IMR-90 (cell line): Measurements from ENCODE around the gene TEP1. TPM values are rescaled to one million over a fixed set of nuclear protein-coding genes. Genes with fewer than 3 reads are reported as not detected.
A peak's percentile ranks its signal among the peaks of the same experiment; 100 is the strongest.

Experiments used
- ATAC-seq: fragments of 200-7000 bp; cut with Tn5 transposase; 2 replicates; pipeline ENCODE4 v1.9.1; 2020; ENCODE audit warnings: low read depth, mild to moderate bottlenecking, moderate library complexity
- BruUV-seq: library from RNA; stranded (reverse); fragments of 400-500 nt; replicated peaks from 2 replicates; lab custom pipeline; 2021; lab: Mats Ljungman, UMichigan
- CTCF ChIA-PET: fragments of 300-600 bp; formaldehyde crosslinking; extraction: SDS; loops from one replicate; lab custom pipeline; 2021; ENCODE audit warnings: antibody characterized with exemption; lab: Yijun Ruan, JAX
- POLR2A ChIA-PET: fragments of 300-600 bp; sonication (Branson Sonifier 250); formaldehyde crosslinking; loops from one replicate; lab custom pipeline; 2022; ENCODE audit warnings: antibody characterized with exemption; ENCODE audit not compliant: unreplicated experiment; lab: Charles Lee
- DNase-seq: peaks from one replicate; pipeline ENCODE4 v3.0.0; 2013
- H2AFZ ChIP-seq: replicated peaks from 2 replicates; pipeline ENCODE3; 2013; ENCODE audit warnings: low read length, mild to moderate bottlenecking; ENCODE audit not compliant: poor library complexity
- H2AK5ac ChIP-seq: 2 replicates; pipeline ENCODE4 v1.6.1; 2013; ENCODE audit warnings: low read depth, low read length, inconsistent platforms
- H2AK9ac ChIP-seq: replicated peaks from 2 replicates; pipeline ENCODE3; 2013; ENCODE audit warnings: mild to moderate bottlenecking, low read depth, low read length, moderate library complexity; ENCODE audit not compliant: poor library complexity
- H2BK120ac ChIP-seq: 2 replicates; pipeline ENCODE4 v1.6.1; 2013; ENCODE audit warnings: low read depth, low read length, inconsistent platforms
- H2BK15ac ChIP-seq: 3 replicates; pipeline ENCODE4 v1.6.1; 2013; ENCODE audit warnings: low read depth, low read length, inconsistent platforms
- H2BK20ac ChIP-seq: 2 replicates; pipeline ENCODE4 v1.6.1; 2013; ENCODE audit warnings: low read depth, mild to moderate bottlenecking, inconsistent platforms, low read length, moderate library complexity
- H2BK5ac ChIP-seq: 2 replicates; pipeline ENCODE4 v1.6.1; 2013; ENCODE audit warnings: mild to moderate bottlenecking, low read depth, low read length, inconsistent platforms; ENCODE audit not compliant: poor library complexity, severe bottlenecking
- H3K14ac ChIP-seq: replicated peaks from 2 replicates; pipeline ENCODE4 v1.6.1; 2013; ENCODE audit warnings: low read depth, low read length, inconsistent platforms
- H3K18ac ChIP-seq: 2 replicates; pipeline ENCODE4 v1.6.1; 2013; ENCODE audit warnings: low read depth, low read length, control low read depth
- H3K23ac ChIP-seq: 2 replicates; pipeline ENCODE4 v1.6.1; 2013; ENCODE audit warnings: low read depth, low read length, inconsistent platforms
- H3K27ac ChIP-seq: 2 replicates; pipeline ENCODE4 v1.5.1; 2013; ENCODE audit warnings: mild to moderate bottlenecking, control low read depth, low read length; ENCODE audit not compliant: insufficient read depth
- H3K27me3 ChIP-seq: 2 replicates; pipeline ENCODE4 v1.6.1; 2013; ENCODE audit warnings: low read length; ENCODE audit not compliant: control insufficient read depth, insufficient read depth
- H3K36me3 ChIP-seq: 2 replicates; pipeline ENCODE4 v1.6.1; 2013; ENCODE audit warnings: low read length, mixed read lengths; ENCODE audit not compliant: control insufficient read depth, insufficient read depth
- H3K4ac ChIP-seq: 2 replicates; pipeline ENCODE4 v1.6.1; 2013; ENCODE audit warnings: low read depth, low read length, inconsistent platforms
- H3K4me1 ChIP-seq: 2 replicates; pipeline ENCODE4 v1.6.1; 2013; ENCODE audit warnings: low read length, mixed read lengths; ENCODE audit not compliant: control insufficient read depth, insufficient read depth
- H3K4me2 ChIP-seq: 2 replicates; pipeline ENCODE4 v1.6.1; 2013; ENCODE audit warnings: low read depth, mild to moderate bottlenecking, control low read depth, low read length, moderate library complexity
- H3K4me3 ChIP-seq: 2 replicates; pipeline ENCODE4 v1.5.1; 2013; ENCODE audit warnings: low read depth, mild to moderate bottlenecking, control low read depth, low read length, moderate library complexity; ENCODE audit not compliant: insufficient read depth
- H3K56ac ChIP-seq: 2 replicates; pipeline ENCODE4 v1.6.1; 2013; ENCODE audit warnings: low read length, inconsistent platforms; ENCODE audit not compliant: insufficient read depth; ENCODE audit errors: extremely low read depth
- H3K79me1 ChIP-seq, 2 experiments: 2 replicates each; pipeline ENCODE4 v1.6.1; 2013; ENCODE audit warnings: low read length in 2 of 2, inconsistent platforms in 1 of 2, low read depth in 1 of 2
- H3K9ac ChIP-seq: 2 replicates; pipeline ENCODE4 v1.6.1; 2013; ENCODE audit warnings: low read depth, low read length, control low read depth
- H3K9me1 ChIP-seq: 2 replicates; pipeline ENCODE4 v1.6.1; 2013; ENCODE audit warnings: low read length, inconsistent platforms; ENCODE audit not compliant: insufficient read depth
- H3K9me3 ChIP-seq: 2 replicates; pipeline ENCODE4 v1.6.1; 2013; ENCODE audit warnings: low read length; ENCODE audit not compliant: control insufficient read depth, insufficient read depth
- H4K20me1 ChIP-seq: 2 replicates; pipeline ENCODE4 v1.6.1; 2013; ENCODE audit warnings: low read length, inconsistent platforms; ENCODE audit not compliant: insufficient read depth
- H4K5ac ChIP-seq: 2 replicates; pipeline ENCODE4 v1.6.1; 2013; ENCODE audit warnings: mild to moderate bottlenecking, low read depth, low read length, control low read depth
- H4K8ac ChIP-seq, 2 experiments: 2 replicates each; pipeline ENCODE4 v1.6.1; 2013; ENCODE audit warnings: low read depth in 2 of 2, low read length in 2 of 2, control low read depth in 1 of 2, inconsistent platforms in 1 of 2
- H4K91ac ChIP-seq: 2 replicates; pipeline ENCODE4 v1.6.1; 2013; ENCODE audit warnings: low read depth, low read length, inconsistent platforms; ENCODE audit not compliant: insufficient read depth
- BHLHE40 ChIP-seq: fragments of 150-350 bp; IDR thresholded peaks from 2 replicates; pipeline ENCODE4 v1.6.1; 2016; ENCODE audit warnings: mild to moderate bottlenecking, low read depth, low read length
- MAZ ChIP-seq: IDR thresholded peaks from 2 replicates; pipeline ENCODE4 v1.6.1; 2012; ENCODE audit warnings: low read depth, mild to moderate bottlenecking, low read length, improper control_type of control experiment, moderate library complexity, borderline replicate concordance
- MXI1 ChIP-seq: IDR thresholded peaks from 2 replicates; pipeline ENCODE4 v1.6.1; 2012; ENCODE audit warnings: low read depth, mild to moderate bottlenecking, low read length, moderate library complexity, borderline replicate concordance
- NFE2L2 ChIP-seq: fragments of 150-350 bp; IDR thresholded peaks from 2 replicates; pipeline ENCODE4 v1.6.1; 2016; ENCODE audit warnings: low read depth, mild to moderate bottlenecking, low read length
- POLR2A ChIP-seq: IDR thresholded peaks from 2 replicates; pipeline ENCODE4 v1.6.1; 2012; ENCODE audit warnings: mild to moderate bottlenecking, low read depth, low read length
- RFX5 ChIP-seq: IDR thresholded peaks from 2 replicates; pipeline ENCODE4 v1.8.0; 2012; ENCODE audit warnings: low read depth, mild to moderate bottlenecking, low read length, moderate library complexity
- whole genome bisulfite sequencing, 2 experiments: methylation state at CpG; one replicate each; pipeline versions ENCODE4 v1.1.5 to v1.1.7; 2013; ENCODE audit warnings: missing lambda C conversion rate in 2 of 2; ENCODE audit not compliant: insufficient read length in 1 of 2; ENCODE audit errors: extremely low coverage in 2 of 2; 5-methylcytosine and 5-hydroxymethylcytosine counted together
- dilution Hi-C: fragments of 300-500 bp; cut with HindIII; formaldehyde crosslinking; loops from one replicate; pipeline ENCODE4 v1.14.3; 2018; ENCODE audit warnings: low sequenced_read_pairs; ENCODE audit not compliant: unreplicated experiment
- in situ Hi-C: fragments of 300-500 bp; cut with MboI; formaldehyde crosslinking; loops from 3 replicates; pipeline ENCODE4 v1.14.3; 2019; ENCODE audit warnings: low sequenced_read_pairs, inconsistent platforms, mixed read lengths
- intact Hi-C: fragments of 100-400 bp; cut with micrococcal nuclease; formaldehyde crosslinking; loops from 2 replicates; pipeline ENCODE4 v1.10.0; 2022
- polyA plus RNA-seq, 3 experiments: library from polyadenylated mRNA; depleted of rRNA; stranded (reverse); fragments of >200 nt; gene quantifications; 2 replicates each; pipeline ENCODE4 v1.2.3, GENCODE V29; 2012; ENCODE audit warnings: low replicate concordance in 1 of 3
- total RNA-seq: library from RNA; depleted of rRNA; stranded (reverse); fragments of >200 nt; gene quantifications from 2 replicates; pipeline ENCODE4 v1.2.3, GENCODE V29; 2012
- TF ChIP-seq, protein P1 (sequence below): fragments of 150-350 bp; IDR thresholded peaks from 2 replicates; pipeline ENCODE4 v1.6.1; 2017; ENCODE audit warnings: mild to moderate bottlenecking, antibody characterized with exemption, low read length, low read depth
- TF ChIP-seq, protein P2 (sequence below): fragments of 150-350 bp; IDR thresholded peaks from 2 replicates; pipeline ENCODE4 v1.6.1; 2016; ENCODE audit warnings: low read depth, mild to moderate bottlenecking, low read length, moderate library complexity, borderline replicate concordance

TEP1 gene
- total and polyA plus RNA-seq, 2 of the 4 experiments (the other 2 are of a cell fraction): 10.7 to 12.4 TPM

DNA sequence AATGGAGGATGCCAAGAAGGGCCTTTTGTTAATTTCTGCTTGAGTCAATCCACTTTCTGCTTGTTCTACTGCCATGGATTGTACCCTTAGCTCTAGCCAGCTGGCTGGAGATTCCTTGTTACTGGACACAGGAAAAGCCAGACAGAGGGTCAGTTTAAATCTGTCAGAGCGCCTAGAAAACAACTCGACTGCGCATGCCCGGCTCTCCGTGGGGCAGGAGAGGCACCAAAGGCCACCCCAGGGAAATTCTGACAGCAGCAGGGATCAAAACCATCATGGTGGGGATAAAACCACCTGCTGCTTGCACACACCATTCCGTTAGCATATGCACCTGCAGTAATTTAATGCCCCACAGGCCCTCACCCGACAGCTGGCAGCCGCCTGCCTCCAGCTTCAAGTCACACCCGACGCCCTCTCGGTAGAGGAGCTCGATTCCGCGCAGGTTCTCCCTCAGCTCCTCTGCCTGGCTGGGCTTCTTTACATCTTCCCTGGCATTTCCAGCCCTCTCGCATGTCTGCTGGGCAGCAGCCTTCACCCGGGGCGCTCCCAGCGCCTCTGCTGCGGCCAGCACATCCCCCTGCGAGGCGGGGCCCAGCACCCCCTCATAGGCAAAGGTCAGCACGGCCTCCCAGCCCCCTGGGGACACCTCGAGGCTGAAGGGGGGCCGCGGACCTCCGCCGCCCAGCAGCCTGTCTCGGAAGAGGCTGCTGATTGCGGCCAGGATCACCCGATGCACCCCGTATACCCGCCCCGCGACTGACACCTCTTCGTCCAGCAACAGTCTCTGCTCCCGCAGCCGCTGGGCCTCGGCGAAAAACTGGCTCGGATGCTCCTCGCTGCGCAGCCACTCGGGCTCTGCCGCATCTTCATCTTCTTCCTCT, 21.6 kb upstream of the TEP1 start:
- DNase-seq (no peak), ATAC-seq (peak; percentile 51)
- peak overlapping the region in 1 of 2 experiments; percentile 27; a peak in 1 of 4 replicates for H4K8ac ChIP-seq
- BruUV-seq: no TSS peak
- H3K14ac ChIP-seq: no peak overlapping the region
- H2AK5ac ChIP-seq: no peak overlapping the region
- peak overlapping the region; percentile 85 for H2AFZ ChIP-seq
- no peaks in the 10 kb centered on the region for H3K9me1 ChIP-seq
- H2BK5ac ChIP-seq: no peak overlapping the region
- no peaks in the 10 kb centered on the region for H3K79me1 ChIP-seq
- peak overlapping the region; percentile 23; the same call in 1 of the 2 replicates for H3K4me2 ChIP-seq
- H2BK20ac ChIP-seq: no peak overlapping the region
- no peak overlapping the region for H3K23ac ChIP-seq
- H3K27ac ChIP-seq: no peak overlapping the region
- no peak overlapping the region; the same call in 1 of the 2 replicates for H3K4me3 ChIP-seq
- no peaks in the 10 kb centered on the region for H4K20me1 ChIP-seq
- no peaks in the 10 kb centered on the region for H3K9me3 ChIP-seq
- H3K4me1 ChIP-seq: peaks cover 2% of the 10 kb centered on the region; the same call in 1 of the 2 replicates
- no peak overlapping the region for H3K4ac ChIP-seq
- H3K56ac ChIP-seq: no peak overlapping the region
- no peak overlapping the region for H3K9ac ChIP-seq
- H3K27me3 ChIP-seq: peaks cover 8% of the 10 kb centered on the region; the same call in 1 of the 2 replicates
- no peak overlapping the region for H4K91ac ChIP-seq
- H3K36me3 ChIP-seq: no peaks in the 10 kb centered on the region
- TF ChIP-seq RFX5 (no peak), NFE2L2 (no peak), MAZ (no peak), BHLHE40 (no peak), POLR2A (no peak), MXI1 (no peak)
- TF ChIP-seq, protein P1, sequence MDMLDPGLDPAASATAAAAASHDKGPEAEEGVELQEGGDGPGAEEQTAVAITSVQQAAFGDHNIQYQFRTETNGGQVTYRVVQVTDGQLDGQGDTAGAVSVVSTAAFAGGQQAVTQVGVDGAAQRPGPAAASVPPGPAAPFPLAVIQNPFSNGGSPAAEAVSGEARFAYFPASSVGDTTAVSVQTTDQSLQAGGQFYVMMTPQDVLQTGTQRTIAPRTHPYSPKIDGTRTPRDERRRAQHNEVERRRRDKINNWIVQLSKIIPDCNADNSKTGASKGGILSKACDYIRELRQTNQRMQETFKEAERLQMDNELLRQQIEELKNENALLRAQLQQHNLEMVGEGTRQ: no peak
- TF ChIP-seq, protein P2, sequence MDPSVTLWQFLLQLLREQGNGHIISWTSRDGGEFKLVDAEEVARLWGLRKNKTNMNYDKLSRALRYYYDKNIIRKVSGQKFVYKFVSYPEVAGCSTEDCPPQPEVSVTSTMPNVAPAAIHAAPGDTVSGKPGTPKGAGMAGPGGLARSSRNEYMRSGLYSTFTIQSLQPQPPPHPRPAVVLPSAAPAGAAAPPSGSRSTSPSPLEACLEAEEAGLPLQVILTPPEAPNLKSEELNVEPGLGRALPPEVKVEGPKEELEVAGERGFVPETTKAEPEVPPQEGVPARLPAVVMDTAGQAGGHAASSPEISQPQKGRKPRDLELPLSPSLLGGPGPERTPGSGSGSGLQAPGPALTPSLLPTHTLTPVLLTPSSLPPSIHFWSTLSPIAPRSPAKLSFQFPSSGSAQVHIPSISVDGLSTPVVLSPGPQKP: no peak
- WGBS, 2 experiments: 39% methylated on average over 6 of the region's 44 CpGs; no CpG with 5 or more reads in 1 of the 2 experiments
- dilution Hi-C loops (no loop called here), intact Hi-C loops (no loop called here), in situ Hi-C loops (no loop called here)
- H2BK15ac ChIP-seq: no peak overlapping the region
- no peak overlapping the region for H2BK120ac ChIP-seq
- H3K18ac ChIP-seq: no peak overlapping the region
- ChIA-PET CTCF (no interaction called here), POLR2A (interaction anchor here (1.1 kb wide), 1 partner anchor 22 kb away, joined by 7 read pairs; no protein-coding TSS in a partner anchor)
- no peak overlapping the region for H4K5ac ChIP-seq
- H2AK9ac ChIP-seq: peak overlapping the region; percentile 48
